AG04449 (cell line): ENCODE results near the gene AIG1.

ENCODE experiments used
- CTCF ChIA-PET: fragments of 350-600 bp; formaldehyde crosslinking; extraction: SDS; loops from one replicate; lab custom pipeline; 2021; ENCODE audit warnings: antibody characterized with exemption; lab: Yijun Ruan, JAX
- POLR2A ChIA-PET: fragments of 400-600, 350-600 bp; formaldehyde crosslinking; extraction: SDS; loops from one replicate; lab custom pipeline; 2020; ENCODE audit warnings: antibody characterized with exemption, inconsistent platforms; lab: Yijun Ruan, JAX
- DNase-seq: peaks from one replicate; pipeline ENCODE4 v3.0.0-alpha.2; 2010; ENCODE audit warnings: low read depth, low spot score
- H3K4me3 ChIP-seq: 2 replicates; pipeline ENCODE4 v1.5.1; 2011; ENCODE audit warnings: low read depth, mild to moderate bottlenecking, control low read depth, low read length
- CTCF ChIP-seq: IDR thresholded peaks from one replicate; pipeline ENCODE4 v1.5.1; 2011; ENCODE audit warnings: mild to moderate bottlenecking, moderate library complexity, low read length, control low read depth, inconsistent platforms; ENCODE audit not compliant: insufficient read depth; ENCODE audit errors: missing control alignments

AIG1 gene

GRCh38 chr6:143375022-143375585 lies 314.4 kb downstream of the AIG1 start:
- DNase-seq, result no peak
- ChIA-PET CTCF (no interaction called here), POLR2A (no interaction called here)
- H3K4me3 ChIP-seq, result no peak overlapping the region
- no peak for TF ChIP-seq CTCF

- no peak for DNase-seq
- ChIA-PET CTCF (no interaction called here), POLR2A (no interaction called here)
- TF ChIP-seq CTCF, result no peak
- H3K4me3 ChIP-seq, result no peak overlapping the region
Measured at GRCh38 chr6:143376375-143376774, 315.7 kb downstream of the AIG1 start.

- no peak for TF ChIP-seq CTCF
- DNase-seq, result no peak
- ChIA-PET POLR2A (no interaction called here), CTCF (no interaction called here)
- no peak overlapping the region for H3K4me3 ChIP-seq
Measured at GRCh38 chr6:143376861-143377260, 316.2 kb downstream of the AIG1 start.

GRCh38 chr6:143385636-143386035 lies 324.9 kb downstream of the AIG1 start:
- TF ChIP-seq CTCF, result no peak
- CTCF ChIA-PET, result interaction anchor here (1.6 kb wide), 1 partner anchor 42 kb away, joined by 5 read pairs; no protein-coding TSS in a partner anchor
- no peak overlapping the region for H3K4me3 ChIP-seq
- no peak for DNase-seq
- POLR2A ChIA-PET, result no interaction called here

GRCh38 chr6:143390278-143390677 lies 329.6 kb downstream of the AIG1 start:
- no peak for DNase-seq
- no peak overlapping the region for H3K4me3 ChIP-seq
- ChIA-PET CTCF (no interaction called here), POLR2A (no interaction called here)
- no peak for TF ChIP-seq CTCF
